Adrenal gland (tissue), 12 donors: ENCODE measurements around the gene EED. TPM values are rescaled to one million over a fixed set of nuclear protein-coding genes. Genes with fewer than 3 reads are reported as not detected.
A peak's percentile ranks its signal among the peaks of the same experiment; 100 is the strongest.
"Not testable (repeated sequence)": the region's sequence is repeated elsewhere in the genome, so short reads cannot be mapped to it uniquely, and the experiment has no call there.

Experiments
- DNase-seq, 7 donors: peaks; one replicate each; pipeline ENCODE4 v3.0.0-alpha.2; 2019 to 2020
- H3K27ac ChIP-seq, 5 donors: fragments of 200-600 bp; sonication (generic) in 4 of 5; 1 replicate in 3 of 5; 2 replicates in 2 of 5; pipeline versions ENCODE4 v1.5.1 to v1.8.0; 2016 to 2020; ENCODE audit warnings: mild to moderate bottlenecking in 1 of 5
- H3K27me3 ChIP-seq: fragments of 200-600 bp; 2 replicates; pipeline ENCODE4 v1.8.0; 2021
- H3K36me3 ChIP-seq, 2 donors: fragments of 200-600 bp; replicated peaks in 1 of 2; 1 replicate in 1 of 2; 2 replicates in 1 of 2; pipeline versions ENCODE4 v1.5.1 to v1.8.0; 2018 to 2022
- H3K4me1 ChIP-seq, 2 donors: fragments of 200-600 bp; replicated peaks in 1 of 2; 1 replicate in 1 of 2; 2 replicates in 1 of 2; pipeline versions ENCODE4 v1.5.1 to v1.8.0; 2018 to 2021
- H3K4me3 ChIP-seq, 4 donors: fragments of 200-600 bp; sonication (generic) in 3 of 4; one replicate each; pipeline ENCODE4 v1.5.1; 2016 to 2018
- H3K9me3 ChIP-seq, 3 donors: fragments of 200-600 bp; sonication (generic) in 1 of 3; replicated peaks in 1 of 3; 1 replicate in 2 of 3; 2 replicates in 1 of 3; pipeline versions ENCODE4 v1.5.1 to v1.8.0; 2016 to 2021
- CTCF ChIP-seq, 6 experiments: fragments of 450-650 bp in 4 of 6; fragments of 200-600 bp in 2 of 6; sonication (generic) in 1 of 6; IDR thresholded peaks; 1 replicate in 5 of 6; 2 replicates in 1 of 6; pipeline versions ENCODE4 v1.5.1 to v1.8.0; 2016 to 2021; ENCODE audit warnings: antibody characterized with exemption in 6 of 6, mild to moderate bottlenecking in 2 of 6, moderate library complexity in 1 of 6
- POLR2A ChIP-seq, 2 donors: fragments of 450-650 bp; IDR thresholded peaks; one replicate each; pipeline ENCODE4 v1.6.1; 2017; ENCODE audit warnings: antibody characterized with exemption in 2 of 2, mild to moderate bottlenecking in 2 of 2, moderate library complexity in 1 of 2
- WGBS, 4 donors: extraction: QIAGEN DNeasy Blood & Tissue Kit in 2 of 4; methylation state at CpG; one replicate each; pipeline versions ENCODE4 v1.1.5 to v1.1.7; 2013 to 2017; 5-methylcytosine and 5-hydroxymethylcytosine counted together
- intact Hi-C, 2 donors: fragments of 100-400 bp; cut with DNase I; formaldehyde crosslinking; loops; one replicate each; pipeline versions ENCODE4 v1.14.1 to v1.15.0; 2022 to 2023
- polyA plus RNA-seq, 3 donors: library from polyadenylated mRNA; stranded (reverse); fragments of 200-250 nt in 2 of 3; fragments of 350-450 nt in 1 of 3; fragmentation: Illumina TruSeq in 1 of 3; extraction: RNeasy Lipid Tissue Mini Kit (QIAGEN cat#74804) in 1 of 3; gene quantifications; one replicate each; pipeline ENCODE4 v1.2.3, GENCODE V29; 2013 to 2014
- total RNA-seq, 9 donors: library from RNA; depleted of rRNA in 4 of 9; stranded (reverse); fragments of >200 nt in 4 of 9; fragments of 120-200 nt in 1 of 9; fragmentation: NEBNext Ultra II Directional in 1 of 9; extraction: Animal tissue kit (Norgen Biotek cat#: 25700) in 1 of 9; gene quantifications; one replicate each; pipeline versions ENCODE4 v1.1.0 to v1.2.4, GENCODE V29; 2013 to 2023
- donor health status: healthy with polysubstance abuse.
- donor health status: Bipolar disorder and iron deficiency.
- donor health status: DM: yes; HTN: yes; CAD: no.
- donor health status: DM: no; HTN: no; CAD: no.
- donor health status: DM: no; HTN: no; CAD: no.
- donor health status: DM: yes; HTN: yes; CAD: no.

Gene EED
- total and polyA plus RNA-seq, 12 donors: 8.5 to 21.6 (median 16.5) TPM

- TF ChIP-seq POLR2A (IDR thresholded peaks at IDR 0.05) (no peak), CTCF (IDR thresholded peaks at IDR 0.05) (no peak)
- Histone ChIP-seq H3K36me3 (no peaks in the 10 kb centered on the region), H3K27ac (no peak overlapping the region), H3K27me3 (no peaks in the 10 kb centered on the region), H3K9me3 (no peaks in the 10 kb centered on the region), H3K4me1 (peaks cover 0 to 7% of the 10 kb centered on the region in 2 donors), H3K4me3 (no peak overlapping the region)
- WGBS, 4 donors: 58 to 79% (median 62%) methylated on average over 5 to 7 of the region's 7 CpGs
- DNase-seq: peak in 5 of 7 donors; percentile 31 to 62 (median 48)
- intact Hi-C loops: no loop called here
These were observed 44.4 kb downstream of the EED start for GRCh38 chr11:86288776-86289507.

DNA sequence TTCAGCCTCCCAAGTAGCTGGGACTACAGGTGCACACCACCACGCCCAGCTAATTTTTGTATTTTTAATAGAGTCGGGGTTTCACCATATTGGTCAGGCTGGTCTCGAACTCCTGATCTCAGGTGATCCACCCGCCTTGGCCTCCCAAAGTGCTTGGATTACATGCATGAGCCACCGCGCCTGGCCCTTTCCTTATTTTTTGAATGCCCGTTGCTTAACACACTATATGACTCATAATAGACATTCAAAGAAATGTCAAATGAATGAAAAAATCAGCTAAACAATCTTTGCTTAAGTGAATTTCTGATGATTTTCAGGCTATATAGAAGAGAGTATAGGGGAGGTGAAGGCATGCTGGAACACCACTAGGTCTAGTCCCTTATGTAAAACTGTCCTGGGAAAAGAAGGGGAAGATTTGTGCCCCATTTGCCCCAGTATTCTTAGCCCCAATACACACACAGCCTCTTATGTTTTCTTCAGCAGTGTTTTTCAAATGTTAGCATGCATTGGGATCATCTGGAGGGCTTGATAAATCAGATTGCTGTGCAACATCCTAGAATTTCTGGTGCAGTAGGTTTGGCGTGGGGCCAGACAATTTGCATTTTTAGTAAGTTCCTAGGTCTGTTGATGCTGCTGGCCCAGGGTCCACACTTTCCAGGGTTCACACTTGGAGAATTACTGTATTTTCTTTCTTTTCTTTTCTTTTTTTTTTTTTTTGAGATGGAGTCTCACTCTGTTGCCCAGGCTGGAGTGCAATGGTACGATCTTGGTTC lies 45.1 kb downstream of the EED start:
- not testable (repeated sequence) for H3K4me3 ChIP-seq, H3K4me1 ChIP-seq, H3K9me3 ChIP-seq, H3K27ac ChIP-seq, H3K27me3 ChIP-seq, H3K36me3 ChIP-seq
- 65 to 78% (median 70%) methylated on average over 9 of the region's 9 CpGs for WGBS, 4 donors
- DNase-seq: peak in 5 of 7 donors; percentile 37 to 57 (median 46)
- intact Hi-C loops: loop anchor here in 1 of 2 donors (10.0 kb wide), 2 partner anchors 345 to 435 kb away; partner anchors contain the start of gene CCDC83

- peak; percentile 41 to 79 (median 59) for DNase-seq
- Histone ChIP-seq H3K36me3 (no peaks in the 10 kb centered on the region), H3K27ac (no peak overlapping the region), H3K4me3 (no peak overlapping the region), H3K4me1 (peaks cover 0 to 7% of the 10 kb centered on the region in 2 donors), H3K9me3 (no peaks in the 10 kb centered on the region), H3K27me3 (no peaks in the 10 kb centered on the region)
- WGBS, 4 donors: 35 to 41% (median 40%) methylated on average over 3 of the region's 3 CpGs
- intact Hi-C loops: loop anchor here in 1 of 2 donors (10.0 kb wide), 2 partner anchors 347 to 437 kb away; partner anchors contain the start of gene CCDC83
- TF ChIP-seq POLR2A (IDR thresholded peaks at IDR 0.05) (no peak), CTCF (IDR thresholded peaks at IDR 0.05) (peak; percentile 36 to 78 (median 61))
These were observed 47.1 kb downstream of the EED start for GRCh38 chr11:86291466-86292262.

GRCh38 chr11:86292912-86293616 lies 48.5 kb downstream of the EED start:
- Histone ChIP-seq H3K9me3 (no peaks in the 10 kb centered on the region), H3K27ac (no peak overlapping the region), H3K36me3 (no peaks in the 10 kb centered on the region), H3K4me1 (peaks cover 0 to 7% of the 10 kb centered on the region in 2 donors), H3K27me3 (no peaks in the 10 kb centered on the region), H3K4me3 (no peak overlapping the region)
- intact Hi-C loops: loop anchor here in 1 of 2 donors (10.0 kb wide), 2 partner anchors 348 to 438 kb away; partner anchors contain the start of gene CCDC83
- DNase-seq: peak in 1 of 7 donors; percentile 21
- 55 to 72% (median 65%) methylated on average over 6 of the region's 6 CpGs for WGBS, 4 donors
- TF ChIP-seq CTCF (IDR thresholded peaks at IDR 0.05): no peak
- no peak for TF ChIP-seq POLR2A (IDR thresholded peaks at IDR 0.05)
